Astrocyte of the cerebellum (primary cell): Measurements from ENCODE around the gene TUBGCP6.
"Not testable (repeated sequence)": the region's sequence is repeated elsewhere in the genome, so short reads cannot be mapped to it uniquely, and the experiment has no call there.

Experiments used
- DNase-seq: peaks from one replicate; pipeline ENCODE4 v3.0.0-alpha.2; 2011; ENCODE audit warnings: low read depth
- H3K4me3 ChIP-seq: 2 replicates; pipeline ENCODE4 v1.5.1; 2011; ENCODE audit warnings: mild to moderate bottlenecking, low read depth, low read length, moderate library complexity
- CTCF ChIP-seq: IDR thresholded peaks from 2 replicates; pipeline ENCODE4 v1.5.1; 2012; ENCODE audit warnings: low read length, low read depth, moderate library complexity, mild to moderate bottlenecking; ENCODE audit errors: missing control alignments
- in situ Hi-C: cut with HindIII; loops from 2 replicates; pipeline ENCODE4 v1.10.0; 2017; ENCODE audit warnings: low sequenced_read_pairs

Gene TUBGCP6

GRCh38 chr22:50274311-50274710 is 29.5 kb upstream of the TUBGCP6 start:
- TF ChIP-seq CTCF = peak; percentile 42
- in situ Hi-C loops = no loop called here
- H3K4me3 ChIP-seq = no peak overlapping the region
- DNase-seq = no peak

DNA sequence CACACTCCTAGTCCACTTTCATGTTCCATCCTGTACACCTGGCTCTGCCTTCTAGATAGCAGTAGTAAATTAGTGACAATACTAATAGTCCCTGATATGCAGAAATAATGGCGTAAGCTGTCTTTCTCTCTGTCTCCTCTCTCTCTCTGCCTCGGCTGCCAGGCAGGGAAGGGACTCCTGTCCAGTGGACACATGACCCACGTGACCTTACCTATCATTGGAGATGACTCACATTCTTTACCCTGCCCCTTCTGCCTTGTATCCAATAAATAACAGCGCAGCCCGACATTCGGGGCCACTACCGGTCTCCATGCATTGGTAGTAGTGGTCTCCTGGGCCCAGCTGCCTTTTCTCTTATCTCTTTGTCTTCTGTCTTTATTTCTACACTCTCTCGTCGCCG is 29.0 kb upstream of the TUBGCP6 start:
- in situ Hi-C loops, H3K4me3 ChIP-seq, DNase-seq: not testable (repeated sequence)

- in situ Hi-C loops, H3K4me3 ChIP-seq, DNase-seq: not testable (repeated sequence)
Measured at GRCh38 chr22:50273352-50273751, 28.5 kb upstream of the TUBGCP6 start.

- H3K4me3 ChIP-seq = no peak overlapping the region
- in situ Hi-C loops = no loop called here
- DNase-seq = no peak
- TF ChIP-seq CTCF = no peak
Measured at GRCh38 chr22:50272044-50272802, 27.4 kb upstream of the TUBGCP6 start.

GRCh38 chr22:50271519-50271970 is 26.7 kb upstream of the TUBGCP6 start:
- no peak for DNase-seq
- H3K4me3 ChIP-seq = peak overlapping the region; percentile 52
- TF ChIP-seq CTCF = no peak
- in situ Hi-C loops = no loop called here

DNA sequence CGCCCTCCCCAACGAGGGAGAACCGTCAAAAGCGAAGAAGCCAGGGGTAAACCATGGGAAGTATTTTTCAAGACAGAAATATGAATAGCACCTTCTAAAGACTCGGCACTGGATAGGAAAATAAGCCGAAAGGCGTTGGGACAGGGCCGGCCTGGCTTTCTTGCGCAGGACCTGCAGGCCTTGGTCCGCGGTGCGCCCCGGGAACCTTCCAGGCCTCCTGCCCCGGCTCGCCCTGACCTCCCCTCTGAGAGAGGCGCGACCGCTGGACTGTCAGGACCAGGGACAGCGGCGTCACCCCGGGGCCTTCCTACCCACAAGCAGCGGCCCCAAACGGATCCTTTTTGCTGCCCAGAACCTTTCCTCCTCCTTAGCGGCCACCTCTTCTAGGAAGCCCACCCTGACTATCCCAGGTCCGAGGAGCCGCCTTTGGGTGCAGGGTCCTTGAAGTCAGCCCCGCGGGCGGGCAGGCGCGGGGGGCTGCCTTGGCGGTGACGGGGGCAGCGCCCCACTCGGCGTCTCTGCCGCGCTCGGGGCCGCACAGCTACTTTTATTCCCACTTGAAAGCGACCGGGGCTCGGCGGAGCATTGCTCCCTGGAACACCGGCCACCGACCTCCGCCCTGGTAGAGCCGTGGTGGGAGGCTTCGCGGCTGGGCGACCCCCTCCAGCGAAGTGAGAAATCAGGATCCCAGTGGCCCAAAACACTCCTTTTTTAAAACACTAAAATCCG is 26.0 kb upstream of the TUBGCP6 start:
- in situ Hi-C loops = no loop called here
- DNase-seq = no peak
- TF ChIP-seq CTCF = no peak
- peak overlapping the region; percentile 52 for H3K4me3 ChIP-seq

DNA sequence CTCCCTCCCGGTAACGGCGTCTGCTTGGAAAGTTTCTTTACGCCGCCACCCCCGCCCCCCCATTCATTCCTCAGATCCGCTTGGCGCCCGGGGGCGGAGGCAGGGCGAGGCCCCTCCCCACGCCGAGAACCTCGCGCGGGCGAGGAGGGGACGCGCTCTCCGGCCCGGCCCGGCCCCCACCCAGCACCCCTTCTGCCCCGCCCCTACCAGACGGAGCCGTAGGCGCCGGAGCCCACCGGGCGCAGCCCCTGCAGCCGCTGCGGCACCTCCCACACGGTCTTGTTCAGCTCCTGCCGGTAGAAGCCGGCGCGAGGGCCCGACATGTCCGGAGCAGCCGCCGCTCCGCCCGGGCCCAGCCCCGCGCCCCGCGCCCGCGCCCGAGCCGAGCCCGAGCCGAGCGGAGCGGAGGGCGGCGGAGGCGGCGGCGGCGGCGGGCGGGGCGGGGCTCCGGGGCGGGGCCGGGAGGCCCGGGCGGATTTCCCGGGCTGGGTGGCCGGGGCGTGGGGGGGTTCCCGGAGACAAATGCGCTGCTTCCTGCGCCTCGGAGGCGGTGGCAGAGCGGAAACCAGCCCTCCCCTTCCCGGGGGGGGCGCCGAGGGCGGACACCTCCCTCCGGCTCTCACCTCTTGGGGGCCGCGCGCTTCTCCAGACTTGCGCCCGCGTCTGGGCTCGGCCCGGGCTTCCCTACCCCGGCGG is 25.3 kb upstream of the TUBGCP6 start, which contains the start of gene MAPK11:
TSS of gene MAPK11 (minus strand) at position 411 of the 696 bp plus-strand sequence. CDS start at position 323, 88 bp downstream.
- no peak for TF ChIP-seq CTCF
- no peak for DNase-seq
- in situ Hi-C loops = no loop called here
- peak within 1 kb of the TSS; percentile 52 for H3K4me3 ChIP-seq
